ENCODE data around the gene FSTL4.

DNA sequence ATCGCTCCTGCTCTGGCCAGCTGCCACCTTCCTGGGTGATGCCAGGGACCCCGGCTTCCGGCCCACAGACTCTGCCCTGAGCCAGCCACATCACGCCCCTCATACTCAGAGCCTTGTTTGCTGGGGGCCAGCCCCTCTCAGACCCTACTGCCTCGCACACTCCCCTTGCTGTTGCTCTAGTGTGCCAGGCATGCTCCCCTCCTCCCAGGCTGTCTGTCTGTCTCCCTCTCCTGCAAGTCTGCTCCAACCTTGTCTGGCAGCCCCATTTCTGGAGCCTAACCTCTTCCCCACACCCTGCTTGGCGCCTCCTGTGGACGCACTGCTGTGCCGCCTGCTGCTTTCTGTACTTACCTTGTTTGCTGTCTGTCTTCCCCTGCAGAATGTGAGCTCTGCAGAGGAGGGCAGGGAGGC is 375.8 kb downstream of the FSTL4 start:
- TF ChIP-seq POLR2A (IDR thresholded peaks at IDR 0.05), result no peak
- TF ChIP-seq, protein P1, sequence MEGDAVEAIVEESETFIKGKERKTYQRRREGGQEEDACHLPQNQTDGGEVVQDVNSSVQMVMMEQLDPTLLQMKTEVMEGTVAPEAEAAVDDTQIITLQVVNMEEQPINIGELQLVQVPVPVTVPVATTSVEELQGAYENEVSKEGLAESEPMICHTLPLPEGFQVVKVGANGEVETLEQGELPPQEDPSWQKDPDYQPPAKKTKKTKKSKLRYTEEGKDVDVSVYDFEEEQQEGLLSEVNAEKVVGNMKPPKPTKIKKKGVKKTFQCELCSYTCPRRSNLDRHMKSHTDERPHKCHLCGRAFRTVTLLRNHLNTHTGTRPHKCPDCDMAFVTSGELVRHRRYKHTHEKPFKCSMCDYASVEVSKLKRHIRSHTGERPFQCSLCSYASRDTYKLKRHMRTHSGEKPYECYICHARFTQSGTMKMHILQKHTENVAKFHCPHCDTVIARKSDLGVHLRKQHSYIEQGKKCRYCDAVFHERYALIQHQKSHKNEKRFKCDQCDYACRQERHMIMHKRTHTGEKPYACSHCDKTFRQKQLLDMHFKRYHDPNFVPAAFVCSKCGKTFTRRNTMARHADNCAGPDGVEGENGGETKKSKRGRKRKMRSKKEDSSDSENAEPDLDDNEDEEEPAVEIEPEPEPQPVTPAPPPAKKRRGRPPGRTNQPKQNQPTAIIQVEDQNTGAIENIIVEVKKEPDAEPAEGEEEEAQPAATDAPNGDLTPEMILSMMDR (IDR thresholded peaks at IDR 0.05), result no peak

Data from body of pancreas (tissue), 4 donors.